Measurements from ENCODE around the gene MYH16. TPM values are rescaled to one million over a fixed set of nuclear protein-coding genes. Genes with fewer than 3 reads are reported as not detected.

MYH16 gene
- total RNA-seq (2013; cell fraction: nucleolus; rRNA removed): not detected in 2 replicates
- 0.05 and 0.11 TPM in 2 replicates for total RNA-seq (2014; rRNA removed)
- total RNA-seq (2014; rRNA removed; fragmentation: Illumina TruSeq; extraction: Trizol): 0.04 TPM in 1 of 2 replicates, not detected in the other
- total RNA-seq (2021): 0.13 TPM in 1 of 2 replicates, not detected in the other
- not detected for polyA plus RNA-seq (2011; ENCODE audit: low read depth)
- polyA plus RNA-seq (2011; rRNA removed): not detected in 2 replicates
- not detected in 2 replicates for polyA plus RNA-seq (2011; cell fraction: cytosol; rRNA removed)
- polyA plus RNA-seq (2011; cell fraction: nucleus; rRNA removed): not detected in 2 replicates
- 0.04 TPM in 1 of 2 replicates, not detected in the other for polyA plus RNA-seq (2012)
- polyA plus RNA-seq (2014; fragmentation: Illumina TruSeq; extraction: Trizol): 0.10 TPM in 1 of 2 replicates, not detected in the other
- polyA plus RNA-seq (2014; fragmentation: Nextera tagmentation; extraction: Ambion mirVana): under 1 TPM in 1 of 2 experiments, not detected in 1; 0.04 TPM
- 0.03 TPM in 1 of 2 replicates, not detected in the other for polyA plus RNA-seq (2014; rRNA removed)
- polyA plus RNA-seq (2016; fragmentation: Nextera tagmentation; extraction: Ambion mirVana): under 1 TPM; 0.03 to 0.33 TPM
- polyA minus RNA-seq (2011; rRNA and poly(A)+ RNA removed): not detected in 2 replicates
- not detected in 2 replicates for polyA minus RNA-seq (2011; cell fraction: cytosol; rRNA and poly(A)+ RNA removed)
- not detected in 2 replicates for polyA minus RNA-seq (2011; cell fraction: nucleus; rRNA and poly(A)+ RNA removed)
- Bru-seq, nascent RNA: percentile 1 among the genes with signal in this experiment
- not detected for BruChase-seq, experiment 1, labeled RNA remaining after a 6-hour chase
- not detected for BruChase-seq, experiment 2, labeled RNA remaining after a 2-hour chase
- long read RNA-seq, experiment 1: 0 reads
- long read RNA-seq, experiment 2: 0 reads

DNA sequence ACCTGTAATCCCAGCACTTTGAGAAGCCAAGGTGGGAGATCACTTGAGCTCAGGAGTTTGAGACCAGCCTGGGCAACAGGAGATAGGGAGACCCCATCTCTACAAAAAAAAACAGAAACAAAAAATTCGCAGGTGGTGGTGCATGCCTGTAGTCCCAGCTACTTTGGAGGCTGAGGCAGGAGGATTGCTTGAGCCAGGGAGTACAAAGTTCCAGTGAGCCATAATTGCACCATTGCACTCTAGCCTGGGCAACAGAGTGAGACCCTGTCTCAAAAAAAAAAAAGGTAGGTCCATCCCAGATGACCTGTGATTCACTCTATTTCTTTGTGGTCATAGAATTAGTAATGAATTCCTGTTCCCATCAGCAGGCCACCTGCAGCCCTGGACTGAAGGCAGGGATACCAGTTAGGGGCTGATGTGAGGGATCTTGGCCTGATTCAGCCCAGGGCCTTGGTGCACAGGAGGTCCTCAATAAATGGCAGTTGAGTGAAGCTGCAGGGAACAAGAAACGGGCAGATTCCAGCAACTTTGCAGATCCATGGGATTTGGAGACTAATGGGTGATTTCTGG, at the start of gene MYH16:
Gene MYH16 (plus strand): TSS at position 364 of the 570 bp plus-strand sequence.
- ChIA-PET RAD21 (ENCODE audit: unreplicated experiment) (no interaction called here), POLR2A (no interaction called here), SMC1A (ENCODE audit: uncharacterized antibody, unreplicated experiment) (no interaction called here), CTCF (no interaction called here)
- H3K4me1 ChIP-seq (ENCODE audit: control insufficient read depth, insufficient read depth, low read length): peaks cover 6% of the 10 kb centered on the region
- no peaks in the 10 kb centered on the region for H3K9me3 ChIP-seq (replicated peaks; ENCODE audit: control insufficient read depth, insufficient read depth, low read length)
- H3K79me2 ChIP-seq (ENCODE audit: control insufficient read depth, insufficient read depth, low read length): no peaks in the 10 kb centered on the region
- ATAC-seq (no peak), FAIRE-seq (no peak), DNase-seq (ENCODE audit: low read depth, low spot score) (no peak)
- no peak within 1 kb of the TSS for H2AFZ ChIP-seq (ENCODE audit: control insufficient read depth, low read depth, low read length)
- WGBS (ENCODE audit: insufficient coverage, insufficient replicate concordance, low lambda C conversion rate, missing lambda C conversion rate): 79% methylated on average over 2 of the region's 2 CpGs
- no TSS peak for BruUV-seq (replicated peaks)
- H3K27me3 ChIP-seq (replicated peaks in 1 of 2; ENCODE audit: control insufficient read depth in 2 of 2, insufficient read depth in 2 of 2, low read length in 1 of 2): no peaks in the 10 kb centered on the region
- H3K4me3 ChIP-seq: no peak within 1 kb of the TSS
- in situ Hi-C loops (cut with MboI) (no loop called here), intact Hi-C loops (cut with micrococcal nuclease; ENCODE audit: unreplicated experiment) (no loop called here)
- H3K27ac ChIP-seq (ENCODE audit: control insufficient read depth, insufficient read depth): no peak within 1 kb of the TSS
- no peak within 1 kb of the TSS; the same call in 1 of the 2 replicates for H3K4me2 ChIP-seq (ENCODE audit: control insufficient read depth, insufficient read depth)
- no peaks in the 10 kb centered on the region for H3K36me3 ChIP-seq (ENCODE audit: control insufficient read depth in 2 of 2, insufficient read depth in 2 of 2, low read length in 1 of 2)
- no peaks in the 10 kb centered on the region for H4K20me1 ChIP-seq (ENCODE audit: control insufficient read depth, insufficient read depth)
- no peak within 1 kb of the TSS for H3K9ac ChIP-seq (ENCODE audit: control insufficient read depth, insufficient read depth, low read length)
- TF ChIP-seq, protein P1, sequence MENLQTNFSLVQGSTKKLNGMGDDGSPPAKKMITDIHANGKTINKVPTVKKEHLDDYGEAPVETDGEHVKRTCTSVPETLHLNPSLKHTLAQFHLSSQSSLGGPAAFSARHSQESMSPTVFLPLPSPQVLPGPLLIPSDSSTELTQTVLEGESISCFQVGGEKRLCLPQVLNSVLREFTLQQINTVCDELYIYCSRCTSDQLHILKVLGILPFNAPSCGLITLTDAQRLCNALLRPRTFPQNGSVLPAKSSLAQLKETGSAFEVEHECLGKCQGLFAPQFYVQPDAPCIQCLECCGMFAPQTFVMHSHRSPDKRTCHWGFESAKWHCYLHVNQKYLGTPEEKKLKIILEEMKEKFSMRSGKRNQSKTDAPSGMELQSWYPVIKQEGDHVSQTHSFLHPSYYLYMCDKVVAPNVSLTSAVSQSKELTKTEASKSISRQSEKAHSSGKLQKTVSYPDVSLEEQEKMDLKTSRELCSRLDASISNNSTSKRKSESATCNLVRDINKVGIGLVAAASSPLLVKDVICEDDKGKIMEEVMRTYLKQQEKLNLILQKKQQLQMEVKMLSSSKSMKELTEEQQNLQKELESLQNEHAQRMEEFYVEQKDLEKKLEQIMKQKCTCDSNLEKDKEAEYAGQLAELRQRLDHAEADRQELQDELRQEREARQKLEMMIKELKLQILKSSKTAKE (IDR thresholded peaks at IDR 0.05; ENCODE audit: low read depth, poor library complexity, severe bottlenecking): no peak
- TF ChIP-seq POLR2AphosphoS5 (IDR thresholded peaks at IDR 0.05; ENCODE audit: low read length): no peak
- TF ChIP-seq EED (IDR thresholded peaks at IDR 0.05; ENCODE audit: low read depth): no peak
- TF ChIP-seq ATF7 (IDR thresholded peaks at IDR 0.05; ENCODE audit: low read depth): no peak
- no peak for TF ChIP-seq SPI1 (IDR thresholded peaks at IDR 0.05; ENCODE audit: borderline replicate concordance, insufficient read depth, low read depth, low read length)
- no peak for TF ChIP-seq RCOR1 (conservative IDR thresholded peaks at IDR 0.05; ENCODE audit: low read depth, low read length)
- TF ChIP-seq KLF5 (IDR thresholded peaks at IDR 0.05; ENCODE audit: partially characterized antibody): no peak
- TF ChIP-seq, protein P2, sequence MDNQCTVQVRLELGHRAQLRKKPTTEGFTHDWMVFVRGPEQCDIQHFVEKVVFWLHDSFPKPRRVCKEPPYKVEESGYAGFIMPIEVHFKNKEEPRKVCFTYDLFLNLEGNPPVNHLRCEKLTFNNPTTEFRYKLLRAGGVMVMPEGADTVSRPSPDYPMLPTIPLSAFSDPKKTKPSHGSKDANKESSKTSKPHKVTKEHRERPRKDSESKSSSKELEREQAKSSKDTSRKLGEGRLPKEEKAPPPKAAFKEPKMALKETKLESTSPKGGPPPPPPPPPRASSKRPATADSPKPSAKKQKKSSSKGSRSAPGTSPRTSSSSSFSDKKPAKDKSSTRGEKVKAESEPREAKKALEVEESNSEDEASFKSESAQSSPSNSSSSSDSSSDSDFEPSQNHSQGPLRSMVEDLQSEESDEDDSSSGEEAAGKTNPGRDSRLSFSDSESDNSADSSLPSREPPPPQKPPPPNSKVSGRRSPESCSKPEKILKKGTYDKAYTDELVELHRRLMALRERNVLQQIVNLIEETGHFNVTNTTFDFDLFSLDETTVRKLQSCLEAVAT (IDR thresholded peaks at IDR 0.05): no peak
- TF ChIP-seq SMARCA5 (IDR thresholded peaks at IDR 0.05): no peak
- TF ChIP-seq, protein P3, sequence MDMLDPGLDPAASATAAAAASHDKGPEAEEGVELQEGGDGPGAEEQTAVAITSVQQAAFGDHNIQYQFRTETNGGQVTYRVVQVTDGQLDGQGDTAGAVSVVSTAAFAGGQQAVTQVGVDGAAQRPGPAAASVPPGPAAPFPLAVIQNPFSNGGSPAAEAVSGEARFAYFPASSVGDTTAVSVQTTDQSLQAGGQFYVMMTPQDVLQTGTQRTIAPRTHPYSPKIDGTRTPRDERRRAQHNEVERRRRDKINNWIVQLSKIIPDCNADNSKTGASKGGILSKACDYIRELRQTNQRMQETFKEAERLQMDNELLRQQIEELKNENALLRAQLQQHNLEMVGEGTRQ (IDR thresholded peaks at IDR 0.05; ENCODE audit: borderline replicate concordance, low read depth, low read length): no peak
- TF ChIP-seq, protein P4, sequence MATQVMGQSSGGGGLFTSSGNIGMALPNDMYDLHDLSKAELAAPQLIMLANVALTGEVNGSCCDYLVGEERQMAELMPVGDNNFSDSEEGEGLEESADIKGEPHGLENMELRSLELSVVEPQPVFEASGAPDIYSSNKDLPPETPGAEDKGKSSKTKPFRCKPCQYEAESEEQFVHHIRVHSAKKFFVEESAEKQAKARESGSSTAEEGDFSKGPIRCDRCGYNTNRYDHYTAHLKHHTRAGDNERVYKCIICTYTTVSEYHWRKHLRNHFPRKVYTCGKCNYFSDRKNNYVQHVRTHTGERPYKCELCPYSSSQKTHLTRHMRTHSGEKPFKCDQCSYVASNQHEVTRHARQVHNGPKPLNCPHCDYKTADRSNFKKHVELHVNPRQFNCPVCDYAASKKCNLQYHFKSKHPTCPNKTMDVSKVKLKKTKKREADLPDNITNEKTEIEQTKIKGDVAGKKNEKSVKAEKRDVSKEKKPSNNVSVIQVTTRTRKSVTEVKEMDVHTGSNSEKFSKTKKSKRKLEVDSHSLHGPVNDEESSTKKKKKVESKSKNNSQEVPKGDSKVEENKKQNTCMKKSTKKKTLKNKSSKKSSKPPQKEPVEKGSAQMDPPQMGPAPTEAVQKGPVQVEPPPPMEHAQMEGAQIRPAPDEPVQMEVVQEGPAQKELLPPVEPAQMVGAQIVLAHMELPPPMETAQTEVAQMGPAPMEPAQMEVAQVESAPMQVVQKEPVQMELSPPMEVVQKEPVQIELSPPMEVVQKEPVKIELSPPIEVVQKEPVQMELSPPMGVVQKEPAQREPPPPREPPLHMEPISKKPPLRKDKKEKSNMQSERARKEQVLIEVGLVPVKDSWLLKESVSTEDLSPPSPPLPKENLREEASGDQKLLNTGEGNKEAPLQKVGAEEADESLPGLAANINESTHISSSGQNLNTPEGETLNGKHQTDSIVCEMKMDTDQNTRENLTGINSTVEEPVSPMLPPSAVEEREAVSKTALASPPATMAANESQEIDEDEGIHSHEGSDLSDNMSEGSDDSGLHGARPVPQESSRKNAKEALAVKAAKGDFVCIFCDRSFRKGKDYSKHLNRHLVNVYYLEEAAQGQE (IDR thresholded peaks at IDR 0.05; ENCODE audit: low read depth, low read length): no peak
